HL-60/S4 (cell line): ENCODE results near the gene FADS3.

Source experiments
- in situ Hi-C: fragments of 300-500 bp; cut with MboI; formaldehyde crosslinking; loops from 2 replicates; pipeline ENCODE4 v1.14.3; 2022; ENCODE audit warnings: low sequenced_read_pairs

The FADS3 gene

DNA sequence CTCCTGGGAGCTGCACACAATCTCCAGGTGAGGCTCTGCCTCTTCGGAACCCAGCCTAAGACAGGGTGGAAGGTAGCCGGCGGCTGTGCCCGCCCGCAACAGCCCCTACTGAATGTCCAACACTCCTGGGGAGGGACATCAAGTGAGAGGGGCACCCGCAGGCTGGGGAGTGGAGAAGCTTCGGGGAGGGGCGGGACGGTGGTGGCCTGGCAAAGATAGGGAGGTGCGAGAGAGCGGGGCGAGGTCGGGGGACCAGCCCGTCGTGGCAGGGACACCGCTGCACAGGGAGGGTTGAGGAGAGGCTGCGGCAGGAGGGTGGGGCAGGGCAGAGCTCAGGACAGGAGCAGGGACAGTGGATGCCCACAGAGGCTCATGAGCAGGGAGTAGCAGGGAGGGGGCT, 8.9 kb upstream of the FADS3 start:
- in situ Hi-C loops, result no loop called here

DNA sequence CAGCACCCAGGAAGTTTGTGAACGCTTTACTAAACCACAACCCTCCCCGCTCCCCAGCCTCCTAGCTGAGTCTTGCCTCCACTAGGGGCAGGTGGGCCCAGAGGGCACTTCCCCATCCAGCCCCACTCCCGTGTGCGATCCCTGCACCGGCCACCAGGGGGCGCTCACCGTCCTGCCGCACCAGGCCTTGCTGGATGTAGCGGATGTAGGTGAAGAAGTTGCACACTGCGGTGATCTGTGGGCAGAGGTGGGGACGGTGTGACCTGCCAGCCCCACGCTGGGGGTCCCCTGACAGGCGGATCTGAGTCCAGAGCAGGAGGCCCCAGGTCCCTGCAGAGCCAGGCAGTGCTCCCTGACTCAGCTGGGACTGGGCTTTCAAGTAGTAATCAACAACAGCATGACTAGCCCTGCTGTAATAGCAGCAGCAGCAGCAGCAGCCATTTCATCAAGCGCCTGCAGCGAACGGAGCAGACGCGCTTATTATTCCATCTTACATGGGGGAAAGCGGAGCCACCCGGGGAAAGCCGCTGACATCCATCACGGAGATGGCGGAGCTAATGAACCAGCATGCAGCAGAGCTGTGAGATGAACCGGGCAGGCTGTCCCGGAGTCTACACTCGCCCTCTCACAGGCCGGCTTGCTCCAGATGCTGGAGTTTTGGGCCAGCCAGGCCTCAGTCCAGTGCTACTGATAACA, 7.9 kb upstream of the FADS3 start:
- in situ Hi-C loops, result loop anchor here (5.0 to 25.0 kb wide), 2 partner anchors 53 to 163 kb away; partner anchors contain the start of gene BEST1

DNA sequence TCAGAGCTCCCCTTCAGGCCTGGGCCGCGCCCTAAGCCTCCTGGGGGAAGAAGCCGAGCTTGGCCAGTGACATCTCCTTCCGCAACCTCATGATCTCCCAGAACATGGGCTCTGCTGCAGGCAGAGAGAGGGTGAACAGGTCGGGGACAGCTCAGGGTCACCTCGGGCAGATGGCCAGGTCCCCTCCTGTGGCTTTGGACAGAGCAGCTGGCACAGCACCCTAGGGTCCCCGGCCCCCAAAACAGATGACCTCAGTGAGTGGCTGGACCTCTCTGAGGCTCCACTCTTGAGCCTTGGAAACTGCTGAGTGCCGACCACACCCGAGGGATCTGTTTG, 6.9 kb upstream of the FADS3 start:
- in situ Hi-C loops, result loop anchor here (5.0 to 25.0 kb wide), 2 partner anchors 54 to 164 kb away; partner anchors contain the start of gene BEST1

DNA sequence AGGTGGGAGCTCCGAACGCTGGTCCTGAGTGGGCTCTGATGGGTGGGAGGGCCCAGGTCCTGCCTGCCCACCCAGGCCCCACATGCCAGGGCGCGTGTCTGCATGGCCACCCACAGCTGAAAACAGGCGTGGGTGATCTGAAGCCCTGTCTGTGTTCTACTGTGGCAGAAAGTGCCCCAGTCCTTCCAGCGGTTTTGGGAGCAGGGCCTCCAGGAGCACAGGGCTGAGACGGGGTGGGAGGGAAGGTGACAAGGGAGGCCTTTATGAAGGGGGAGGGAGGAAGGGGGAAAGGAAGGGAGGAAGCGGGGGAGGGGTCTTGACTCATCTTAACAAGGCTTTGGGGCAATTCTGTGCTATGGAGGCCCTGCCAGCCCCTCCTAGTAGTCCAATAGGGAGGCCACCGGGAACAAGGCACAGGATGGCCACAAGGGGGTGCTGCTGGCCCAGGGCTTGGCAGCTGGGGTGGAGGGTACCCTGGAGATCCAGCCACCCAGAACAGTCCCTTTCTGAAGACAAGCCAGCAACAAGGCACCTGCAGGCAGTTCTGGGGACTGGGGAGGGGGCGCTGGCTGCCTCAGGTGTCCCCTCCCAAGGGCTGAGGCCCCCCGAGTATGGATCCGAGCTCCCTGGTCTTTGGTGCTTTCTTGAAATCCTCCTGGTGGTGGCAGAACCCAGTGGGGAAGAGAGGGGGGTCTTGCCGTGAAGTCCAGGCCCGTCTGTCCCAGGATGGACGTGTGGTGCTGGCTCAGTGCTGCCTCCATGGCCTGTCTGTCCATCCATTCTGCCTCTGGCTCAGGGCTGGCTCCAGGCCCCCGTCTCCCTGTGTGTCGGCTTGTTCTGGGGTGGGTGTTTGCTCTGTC, 6.3 kb upstream of the FADS3 start:
- in situ Hi-C loops, result loop anchor here (5.0 to 25.0 kb wide), 2 partner anchors 55 to 165 kb away; partner anchors contain the start of gene BEST1

DNA sequence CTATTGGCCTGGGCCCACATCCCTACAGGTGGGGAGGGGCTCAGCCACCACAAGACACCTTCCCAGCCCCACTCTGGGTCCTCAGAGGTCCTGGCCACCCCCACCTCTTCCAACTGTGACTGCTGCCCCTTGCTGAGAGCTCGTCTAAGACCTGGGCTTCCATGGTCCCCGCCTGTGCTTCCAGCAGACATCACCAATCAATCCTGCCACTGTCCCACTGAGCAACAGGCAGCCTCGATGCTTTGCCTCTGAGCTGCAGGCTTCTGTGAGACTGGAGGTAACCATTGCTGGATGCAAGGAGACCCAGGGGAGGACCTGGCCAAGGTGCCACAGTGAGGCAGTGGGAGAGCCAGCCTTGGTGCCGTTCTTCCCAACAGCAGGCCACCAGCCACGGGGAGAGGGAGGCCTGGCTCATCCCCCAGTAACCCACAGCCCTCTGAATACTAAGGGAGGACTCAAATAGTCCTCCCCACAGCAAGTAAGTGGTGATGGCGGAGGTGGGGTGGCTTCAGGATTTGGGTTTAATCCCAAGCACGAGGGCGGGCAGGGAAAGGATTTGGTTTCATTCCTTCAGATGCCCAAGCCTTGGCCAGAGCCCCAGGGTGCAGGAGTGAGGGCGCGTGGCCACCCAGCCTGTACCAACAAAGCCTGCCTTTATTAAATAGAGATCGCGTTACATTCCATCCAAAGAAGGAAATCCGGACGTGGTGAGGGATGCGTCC, 5.5 kb upstream of the FADS3 start:
- in situ Hi-C loops, result loop anchor here (5.0 to 25.0 kb wide), 2 partner anchors 55 to 165 kb away; partner anchors contain the start of gene BEST1

DNA sequence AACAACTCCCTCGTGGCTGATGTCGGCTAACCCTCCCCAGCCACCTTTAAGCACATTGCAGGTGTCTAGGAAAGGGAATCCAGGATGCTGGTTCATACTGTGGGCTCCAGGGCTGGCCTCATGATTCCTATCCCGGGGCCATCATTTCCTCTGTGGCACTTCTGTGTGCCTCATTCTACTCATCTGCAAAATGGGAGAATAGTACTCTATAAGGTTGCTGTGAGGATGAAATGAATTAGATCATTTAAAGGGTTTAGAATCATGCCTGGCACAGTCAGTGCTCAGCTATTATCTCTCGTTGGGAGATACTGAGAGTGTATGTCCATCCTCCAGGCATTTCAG, 4.3 kb upstream of the FADS3 start:
- in situ Hi-C loops, result loop anchor here (5.0 to 25.0 kb wide), 2 partner anchors 57 to 167 kb away; partner anchors contain the start of gene BEST1

DNA sequence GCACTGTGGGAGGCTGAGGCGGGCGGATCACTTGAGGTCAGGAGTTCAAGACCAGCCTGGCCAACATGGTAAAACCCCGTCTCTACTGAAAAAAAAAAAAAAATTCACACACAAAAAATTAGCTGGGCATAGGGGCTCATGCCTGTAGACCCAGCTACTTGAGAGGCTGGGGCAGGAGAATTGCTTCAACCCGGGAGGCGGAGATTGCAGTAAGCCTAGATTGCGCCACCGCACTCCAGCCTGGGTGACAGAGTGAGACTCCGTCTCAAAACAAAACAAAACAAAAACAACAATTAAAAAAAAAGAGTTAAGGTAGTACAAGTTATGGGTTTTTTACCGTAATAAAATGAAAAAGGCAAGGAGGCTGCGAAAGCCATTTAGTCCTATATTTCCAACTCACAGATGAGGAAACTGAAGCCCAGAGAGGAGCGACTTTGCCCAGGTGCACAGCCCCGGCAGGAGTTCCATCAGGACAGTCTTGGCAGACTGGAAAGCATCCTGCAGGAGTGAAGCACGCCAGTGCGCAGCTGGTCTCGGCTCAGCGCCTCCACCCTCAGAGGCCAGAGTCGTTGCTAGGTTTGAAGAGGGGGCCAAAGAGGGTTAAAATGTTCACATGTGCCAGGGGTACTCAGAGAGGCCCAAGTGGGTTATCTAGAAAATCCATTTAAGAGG, 3.8 kb upstream of the FADS3 start:
- in situ Hi-C loops, result loop anchor here (5.0 to 25.0 kb wide), 2 partner anchors 57 to 167 kb away; partner anchors contain the start of gene BEST1

DNA sequence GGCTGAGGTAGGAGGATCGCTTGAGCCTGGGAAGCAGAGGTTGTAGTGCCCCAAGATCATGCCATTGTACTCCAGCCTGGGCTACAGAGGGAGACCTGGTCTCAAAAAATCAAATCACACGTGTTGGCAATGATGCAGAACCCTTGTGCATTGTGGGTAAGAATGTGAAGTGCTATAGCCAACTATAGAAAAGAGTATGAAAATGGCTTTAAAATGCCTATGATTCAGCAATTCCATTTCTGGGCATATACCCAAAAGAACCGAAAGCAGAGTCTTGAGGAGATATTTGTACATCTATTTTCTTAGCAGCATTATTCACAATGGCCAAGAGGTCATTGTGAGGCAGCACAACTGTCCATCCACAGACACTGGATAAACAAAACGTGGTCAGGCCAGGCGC, 2.6 kb upstream of the FADS3 start:
- in situ Hi-C loops, result loop anchor here (25.0 kb wide), 1 partner anchor 168 kb away; no protein-coding TSS in a partner anchor

DNA sequence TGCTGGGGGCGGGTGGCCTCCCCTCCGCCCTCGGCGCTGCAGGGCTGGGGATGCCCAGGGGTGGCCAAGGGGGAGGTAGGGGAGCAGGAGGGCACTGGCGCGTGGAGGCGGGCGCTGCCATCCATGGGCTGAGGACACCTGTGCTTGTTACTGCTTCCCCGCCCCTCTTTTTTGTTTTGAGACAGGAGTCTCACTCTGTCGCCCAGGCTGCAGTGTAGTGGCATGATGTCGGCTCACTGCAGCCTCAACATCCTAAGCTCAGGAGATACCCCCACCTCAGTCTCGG, 683 bp upstream of the FADS3 start:
- in situ Hi-C loops, result loop anchor here (25.0 kb wide), 1 partner anchor 170 kb away; no protein-coding TSS in a partner anchor

DNA sequence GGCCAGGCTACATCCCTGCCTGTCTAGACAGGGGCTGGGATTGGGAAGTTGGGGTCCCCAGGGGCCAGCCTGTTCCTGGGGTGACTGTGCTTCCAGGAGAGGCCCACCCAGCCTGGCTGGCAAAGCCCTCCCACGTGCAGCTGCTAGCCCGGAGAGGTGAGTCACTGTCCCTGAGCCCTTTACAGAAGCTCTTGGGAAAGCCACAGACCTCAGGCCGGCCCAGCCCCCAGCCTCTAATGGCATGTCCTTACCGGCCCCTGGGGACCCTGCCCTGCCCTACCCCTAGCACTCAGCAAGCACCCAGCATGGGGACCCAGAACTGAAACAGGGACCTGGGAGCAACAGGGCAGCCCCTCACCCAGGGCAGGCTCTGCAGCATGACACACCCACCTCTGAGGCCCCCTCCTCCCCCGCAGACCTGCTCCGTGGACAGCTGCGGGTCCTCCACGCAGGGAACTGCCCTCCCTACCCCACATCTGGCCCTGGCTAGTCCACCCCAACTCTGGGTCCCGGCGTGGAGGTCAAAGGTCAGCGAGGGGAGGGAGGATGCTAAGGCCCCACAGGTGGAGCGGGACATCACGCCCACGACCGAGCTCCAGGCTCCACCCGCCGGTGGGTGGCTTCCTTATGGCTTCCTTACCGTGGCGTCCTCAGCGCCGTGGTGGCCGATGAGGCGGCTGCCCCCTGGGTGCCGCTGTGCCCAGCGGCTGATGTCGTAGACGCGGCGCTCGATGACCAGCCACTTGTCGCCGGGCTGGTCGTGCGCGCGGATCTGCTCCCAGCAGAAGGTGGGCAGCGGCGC, 615 bp downstream of the FADS3 start:
- in situ Hi-C loops, result loop anchor here (25.0 kb wide), 1 partner anchor 172 kb away; no protein-coding TSS in a partner anchor

DNA sequence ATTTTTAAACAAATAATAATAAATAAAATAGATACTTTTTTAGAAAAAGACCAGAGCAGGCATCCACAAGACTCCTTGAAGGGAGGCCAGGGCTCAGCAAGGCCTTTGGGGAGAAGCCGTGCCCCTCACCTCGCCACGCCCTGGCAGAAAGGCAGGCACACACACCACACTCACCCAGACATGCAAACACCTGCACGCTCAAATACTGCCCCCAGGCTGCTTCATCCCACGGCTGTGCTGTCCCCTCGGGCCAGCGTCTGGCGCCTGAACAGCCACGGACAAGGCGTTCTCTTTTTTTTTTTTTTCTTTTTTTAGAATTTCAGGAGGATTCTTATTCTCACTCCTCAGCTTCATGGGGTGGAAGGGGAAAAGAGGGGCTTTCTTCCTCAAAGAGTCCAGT, 1.5 kb downstream of the FADS3 start:
- in situ Hi-C loops, result loop anchor here (25.0 kb wide), 1 partner anchor 172 kb away; no protein-coding TSS in a partner anchor

DNA sequence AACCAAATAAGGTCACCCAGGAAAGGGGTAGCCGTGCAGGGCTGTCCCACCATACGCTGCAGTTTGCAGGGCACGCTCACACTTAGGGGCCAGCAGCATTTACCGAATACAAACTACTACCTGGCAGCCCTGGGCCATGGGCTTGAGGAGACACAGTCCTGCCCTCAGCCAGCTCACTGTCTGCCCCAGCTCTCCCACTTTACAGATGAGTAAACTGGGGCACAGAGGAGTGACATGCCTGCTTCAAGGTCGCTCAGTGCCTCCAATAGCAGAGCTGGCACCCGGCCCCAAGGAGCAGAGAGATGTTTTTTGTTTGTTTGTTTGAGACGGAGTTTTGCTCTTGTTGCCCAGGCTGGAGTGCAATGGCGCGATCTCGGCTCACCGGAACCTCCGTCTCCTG, 2.8 kb downstream of the FADS3 start:
- in situ Hi-C loops, result loop anchor here (25.0 kb wide), 1 partner anchor 174 kb away; no protein-coding TSS in a partner anchor

DNA sequence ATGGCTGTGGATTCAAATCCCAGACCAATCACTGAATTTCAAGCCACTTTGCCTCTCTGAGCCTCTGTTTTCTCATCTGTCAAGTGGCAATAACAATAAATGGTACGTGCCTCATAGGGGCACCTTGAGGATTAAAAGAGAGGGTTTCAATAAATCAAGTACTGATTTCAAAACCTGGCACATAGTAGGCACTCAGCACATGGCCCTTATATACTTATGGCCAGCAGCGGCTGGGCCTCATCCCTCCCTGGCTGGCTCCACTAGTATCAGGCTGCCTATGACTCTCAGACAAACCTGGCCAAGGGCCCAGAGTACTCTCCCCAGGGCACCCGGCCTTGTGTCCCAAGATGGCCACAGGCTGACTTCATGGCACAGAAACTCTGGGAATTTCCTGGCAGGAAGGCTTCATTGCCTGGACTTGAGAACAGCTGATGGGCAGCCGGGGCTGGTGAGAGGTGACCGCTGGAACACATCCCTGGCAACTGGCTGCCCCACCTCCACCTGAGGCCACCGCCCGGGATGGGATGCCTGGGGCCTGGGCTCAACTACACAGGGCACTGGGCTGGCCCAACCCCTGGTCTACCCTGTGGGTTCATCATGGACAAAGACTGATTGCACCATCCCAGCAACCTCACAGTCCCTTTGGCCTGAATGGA, 3.4 kb downstream of the FADS3 start:
- in situ Hi-C loops, result loop anchor here (25.0 kb wide), 1 partner anchor 174 kb away; no protein-coding TSS in a partner anchor

DNA sequence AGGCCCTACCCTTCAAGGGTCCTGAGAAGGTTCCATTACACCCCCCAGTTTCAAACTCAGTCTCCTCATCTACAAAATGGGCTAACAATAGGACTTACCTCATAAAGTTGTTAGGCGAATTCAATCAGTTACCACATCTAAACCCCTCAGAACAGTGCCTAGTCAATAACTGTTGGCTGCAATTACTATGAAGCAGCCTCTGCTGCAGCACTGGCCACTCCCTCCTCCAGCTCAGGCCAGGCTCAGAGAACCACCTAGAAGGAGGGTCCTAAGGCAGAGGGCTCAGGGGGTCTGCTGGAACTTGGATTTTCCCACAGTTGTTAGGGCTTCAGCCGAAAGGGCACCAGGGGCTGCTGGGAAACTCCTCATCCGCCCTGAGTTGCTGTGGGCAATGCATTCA, 4.7 kb downstream of the FADS3 start:
- in situ Hi-C loops, result loop anchor here (25.0 kb wide), 1 partner anchor 176 kb away; no protein-coding TSS in a partner anchor

DNA sequence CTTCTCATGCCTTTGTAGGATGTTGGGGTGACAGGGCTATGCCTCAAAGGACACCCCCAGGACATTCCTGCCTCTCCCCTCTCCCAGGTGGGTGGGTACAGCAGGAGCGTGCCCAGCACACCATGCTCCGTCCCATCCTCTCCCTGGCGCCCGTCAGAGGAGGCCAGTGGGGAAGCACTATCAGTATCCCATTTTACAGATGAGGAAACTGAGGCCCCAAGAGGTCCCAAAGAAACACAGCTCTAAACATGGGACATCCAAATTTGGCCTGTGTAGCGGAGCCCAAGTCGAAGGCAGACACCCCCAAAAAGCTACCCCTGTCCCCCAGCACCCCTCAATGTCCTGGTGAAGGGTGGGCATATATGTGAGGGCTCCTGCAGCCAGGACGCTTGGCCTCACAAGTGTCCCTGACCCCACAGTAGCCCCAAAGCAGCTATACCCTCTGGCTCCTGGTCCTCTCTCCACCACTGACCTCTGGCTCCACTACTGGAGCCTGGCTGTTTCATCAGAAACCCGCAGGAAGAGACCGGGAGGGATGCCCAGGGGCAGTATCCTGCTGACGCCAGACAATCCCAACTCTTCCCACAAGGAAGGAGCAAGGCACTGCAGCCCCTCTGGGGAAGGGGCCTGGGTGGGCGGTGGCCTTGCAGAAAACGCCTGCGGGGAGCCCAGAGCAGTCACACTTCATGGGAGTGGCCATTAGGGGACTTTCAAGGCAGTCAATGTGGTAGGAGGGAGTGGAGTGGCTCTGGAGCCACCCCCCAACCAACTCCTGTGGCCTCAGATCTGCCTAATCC, 5.4 kb downstream of the FADS3 start:
- in situ Hi-C loops, result loop anchor here (25.0 kb wide), 1 partner anchor 176 kb away; no protein-coding TSS in a partner anchor

DNA sequence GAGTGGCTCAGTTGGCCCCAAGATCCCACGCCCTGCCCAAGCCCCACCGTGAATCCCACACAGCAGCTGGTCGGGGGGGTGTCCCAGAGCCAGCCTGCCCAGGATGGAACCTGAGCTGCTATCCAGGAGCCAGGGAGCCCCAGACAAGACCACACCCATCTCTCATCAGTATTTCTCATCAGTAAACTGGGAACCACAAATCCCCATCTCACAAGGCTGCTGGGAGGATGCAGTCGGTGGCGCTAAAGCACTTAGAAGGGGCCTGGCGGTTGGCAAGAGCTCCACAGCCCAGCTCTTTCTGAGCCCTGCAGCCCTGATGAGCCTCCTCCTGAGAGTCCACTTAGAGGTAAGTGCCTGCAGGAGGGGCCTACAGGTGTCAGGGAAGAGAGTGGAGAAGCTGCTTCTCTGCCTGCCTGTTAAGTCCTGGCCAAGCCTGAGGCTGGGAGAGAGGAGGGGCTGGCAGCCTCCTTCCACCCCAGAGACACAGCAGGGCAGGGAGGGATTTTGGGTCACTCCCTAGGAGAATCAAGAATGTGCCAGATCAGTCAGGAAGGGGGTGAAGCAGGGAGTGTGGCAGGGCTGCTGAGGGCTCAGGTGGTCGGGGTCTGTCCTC, 6.1 kb downstream of the FADS3 start:
- in situ Hi-C loops, result loop anchor here (25.0 kb wide), 1 partner anchor 177 kb away; no protein-coding TSS in a partner anchor

DNA sequence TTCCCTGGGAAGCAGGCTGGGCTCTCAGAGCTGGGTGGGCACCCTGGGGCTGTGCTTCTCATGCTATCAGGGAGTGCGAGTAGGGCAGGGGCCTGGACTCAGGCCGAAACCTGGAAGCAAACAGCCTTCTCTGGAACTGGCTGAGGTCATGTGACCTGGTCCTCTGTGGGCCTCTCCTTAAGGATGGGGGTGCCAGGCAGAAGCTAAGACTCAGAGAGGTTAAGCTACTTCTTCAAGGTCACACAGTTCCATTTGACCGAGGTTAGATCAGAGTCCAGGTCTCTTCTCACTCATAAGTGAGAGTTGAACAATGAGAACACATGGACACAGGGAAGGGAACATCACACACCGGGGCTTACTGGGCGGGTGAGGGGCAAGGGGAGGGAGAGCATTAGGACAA, 7.4 kb downstream of the FADS3 start:
- in situ Hi-C loops, result loop anchor here (25.0 kb wide), 1 partner anchor 178 kb away; no protein-coding TSS in a partner anchor

DNA sequence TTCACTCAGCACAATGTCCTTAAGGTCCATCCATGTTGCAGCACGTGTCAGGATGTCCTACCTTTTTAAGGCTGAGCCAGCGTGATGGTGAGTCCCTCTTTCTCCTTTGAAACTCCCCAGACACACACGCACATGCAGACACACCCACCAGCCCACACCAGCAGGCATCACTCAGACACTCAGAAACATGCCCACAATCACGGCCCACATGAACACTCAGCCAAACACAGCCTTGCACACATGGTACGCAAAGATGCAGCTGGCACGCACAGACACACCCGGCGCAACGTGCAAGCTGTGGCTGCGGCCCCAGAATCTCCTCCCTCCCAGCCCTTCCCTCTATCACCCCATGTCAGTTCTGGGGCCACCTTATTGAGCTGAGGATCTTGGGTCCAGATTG, 8.0 kb downstream of the FADS3 start:
- in situ Hi-C loops, result loop anchor here (25.0 kb wide), 1 partner anchor 179 kb away; no protein-coding TSS in a partner anchor
